Calu3 (cell line): ENCODE data around the gene LHFPL6. TPM values are rescaled to one million over a fixed set of nuclear protein-coding genes. Genes with fewer than 3 reads are reported as not detected.

Experiments used
- BruUV-seq: library from RNA; stranded (reverse); fragments of 400-500 nt; replicated peaks from 2 replicates; lab custom pipeline; 2021; lab: Mats Ljungman, UMichigan
- CTCF ChIA-PET: fragments of 300-600 bp; sonication (Branson Sonifier 250); formaldehyde crosslinking; loops from one replicate; lab custom pipeline; 2022; ENCODE audit warnings: antibody characterized with exemption; lab: Charles Lee
- DNase-seq: peaks from one replicate; pipeline ENCODE4 v3.0.0; 2022
- H3K27ac Mint-ChIP-seq: one replicate; pipeline ENCODE4 v1.8.0; 2022; ENCODE audit warnings: mixed read lengths; ENCODE audit not compliant: unreplicated experiment
- H3K27me3 Mint-ChIP-seq: one replicate; pipeline ENCODE4 v1.8.0; 2022; ENCODE audit warnings: mixed read lengths; ENCODE audit not compliant: unreplicated experiment
- H3K36me3 Mint-ChIP-seq: one replicate; pipeline ENCODE4 v1.8.0; 2022; ENCODE audit warnings: mild to moderate bottlenecking, moderate library complexity, mixed read lengths; ENCODE audit not compliant: insufficient read depth, unreplicated experiment
- H3K4me1 Mint-ChIP-seq: one replicate; pipeline ENCODE4 v1.8.0; 2022; ENCODE audit warnings: mild to moderate bottlenecking, low read depth, mixed read lengths; ENCODE audit not compliant: unreplicated experiment
- H3K4me3 Mint-ChIP-seq: one replicate; pipeline ENCODE4 v1.8.0; 2022; ENCODE audit warnings: mild to moderate bottlenecking, low read depth, moderate library complexity, mixed read lengths; ENCODE audit not compliant: unreplicated experiment
- H3K9me3 Mint-ChIP-seq: one replicate; pipeline ENCODE4 v1.8.0; 2022; ENCODE audit warnings: low read depth, mixed read lengths; ENCODE audit not compliant: unreplicated experiment
- intact Hi-C: fragments of 100-400 bp; cut with micrococcal nuclease; formaldehyde crosslinking; loops from one replicate; pipeline ENCODE4 v1.10.0; 2022; ENCODE audit not compliant: unreplicated experiment
- total RNA-seq: library from RNA; stranded (reverse); gene quantifications from 2 replicates; pipeline ENCODE4 v1.2.3, GENCODE V29; 2022
- TF ChIP-seq, protein P1 (sequence below): fragments of 200-600 bp; IDR thresholded peaks from one replicate; pipeline ENCODE4 v1.8.0; 2022; ENCODE audit warnings: antibody characterized with exemption; ENCODE audit not compliant: unreplicated experiment

The LHFPL6 gene
- total RNA-seq, 1 experiment from 2014 or later, result not detected

DNA sequence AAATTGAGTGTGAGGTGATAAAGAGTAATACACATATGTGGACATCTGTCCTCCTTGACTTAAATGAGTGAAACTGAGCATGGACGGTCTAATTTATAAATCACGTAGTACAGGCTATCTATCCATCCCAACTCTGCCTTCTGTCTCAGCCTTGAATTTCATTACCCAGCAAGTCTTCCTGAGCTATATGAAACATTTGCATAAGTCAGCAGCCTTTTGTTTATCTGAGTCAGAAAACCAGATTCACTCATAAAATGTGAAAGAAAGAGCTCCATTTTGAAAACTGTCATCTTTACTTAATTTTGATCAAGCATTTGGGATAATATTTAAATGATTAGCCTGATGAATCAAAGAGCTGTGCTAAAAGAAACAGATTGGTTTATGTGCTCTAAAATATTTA is 197.9 kb downstream of the LHFPL6 start:
- TF ChIP-seq, protein P1, sequence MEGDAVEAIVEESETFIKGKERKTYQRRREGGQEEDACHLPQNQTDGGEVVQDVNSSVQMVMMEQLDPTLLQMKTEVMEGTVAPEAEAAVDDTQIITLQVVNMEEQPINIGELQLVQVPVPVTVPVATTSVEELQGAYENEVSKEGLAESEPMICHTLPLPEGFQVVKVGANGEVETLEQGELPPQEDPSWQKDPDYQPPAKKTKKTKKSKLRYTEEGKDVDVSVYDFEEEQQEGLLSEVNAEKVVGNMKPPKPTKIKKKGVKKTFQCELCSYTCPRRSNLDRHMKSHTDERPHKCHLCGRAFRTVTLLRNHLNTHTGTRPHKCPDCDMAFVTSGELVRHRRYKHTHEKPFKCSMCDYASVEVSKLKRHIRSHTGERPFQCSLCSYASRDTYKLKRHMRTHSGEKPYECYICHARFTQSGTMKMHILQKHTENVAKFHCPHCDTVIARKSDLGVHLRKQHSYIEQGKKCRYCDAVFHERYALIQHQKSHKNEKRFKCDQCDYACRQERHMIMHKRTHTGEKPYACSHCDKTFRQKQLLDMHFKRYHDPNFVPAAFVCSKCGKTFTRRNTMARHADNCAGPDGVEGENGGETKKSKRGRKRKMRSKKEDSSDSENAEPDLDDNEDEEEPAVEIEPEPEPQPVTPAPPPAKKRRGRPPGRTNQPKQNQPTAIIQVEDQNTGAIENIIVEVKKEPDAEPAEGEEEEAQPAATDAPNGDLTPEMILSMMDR, result no peak
- H3K36me3 Mint-ChIP-seq, result no peaks in the 10 kb centered on the region
- CTCF ChIA-PET, result no interaction called here
- no peaks in the 10 kb centered on the region for H3K9me3 Mint-ChIP-seq
- H3K4me1 Mint-ChIP-seq, result no peaks in the 10 kb centered on the region
- no peak for DNase-seq
- intact Hi-C loops, result no loop called here
- H3K27ac Mint-ChIP-seq, result no peak overlapping the region
- no peaks in the 10 kb centered on the region for H3K27me3 Mint-ChIP-seq
- BruUV-seq, result no TSS peak
- H3K4me3 Mint-ChIP-seq, result no peak overlapping the region

DNA sequence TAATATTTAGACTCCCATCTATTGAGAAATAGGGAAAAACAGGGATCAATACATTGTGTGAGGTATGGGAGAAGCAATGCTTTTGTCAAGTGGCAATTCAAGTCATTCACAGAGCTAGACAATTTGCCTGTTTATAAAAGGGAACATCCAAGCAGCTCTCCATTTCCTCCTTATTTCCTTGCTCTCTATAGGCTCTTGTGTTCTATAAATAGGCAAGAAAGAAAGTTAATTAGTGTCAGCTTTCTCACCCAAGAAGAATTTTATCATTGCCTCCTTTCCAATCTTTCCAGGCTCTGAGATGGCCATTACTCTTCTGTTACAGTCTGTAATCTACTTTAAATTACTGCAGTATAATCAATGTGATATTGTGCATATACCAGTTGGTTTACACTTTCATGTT is 199.9 kb downstream of the LHFPL6 start:
- TF ChIP-seq, protein P1, result no peak
- CTCF ChIA-PET, result no interaction called here
- Mint-ChIP-seq H3K4me1 (no peaks in the 10 kb centered on the region), H3K4me3 (no peak overlapping the region), H3K9me3 (no peaks in the 10 kb centered on the region), H3K36me3 (no peaks in the 10 kb centered on the region), H3K27me3 (no peaks in the 10 kb centered on the region), H3K27ac (no peak overlapping the region)
- no peak for DNase-seq
- no TSS peak for BruUV-seq
- intact Hi-C loops, result no loop called here

DNA sequence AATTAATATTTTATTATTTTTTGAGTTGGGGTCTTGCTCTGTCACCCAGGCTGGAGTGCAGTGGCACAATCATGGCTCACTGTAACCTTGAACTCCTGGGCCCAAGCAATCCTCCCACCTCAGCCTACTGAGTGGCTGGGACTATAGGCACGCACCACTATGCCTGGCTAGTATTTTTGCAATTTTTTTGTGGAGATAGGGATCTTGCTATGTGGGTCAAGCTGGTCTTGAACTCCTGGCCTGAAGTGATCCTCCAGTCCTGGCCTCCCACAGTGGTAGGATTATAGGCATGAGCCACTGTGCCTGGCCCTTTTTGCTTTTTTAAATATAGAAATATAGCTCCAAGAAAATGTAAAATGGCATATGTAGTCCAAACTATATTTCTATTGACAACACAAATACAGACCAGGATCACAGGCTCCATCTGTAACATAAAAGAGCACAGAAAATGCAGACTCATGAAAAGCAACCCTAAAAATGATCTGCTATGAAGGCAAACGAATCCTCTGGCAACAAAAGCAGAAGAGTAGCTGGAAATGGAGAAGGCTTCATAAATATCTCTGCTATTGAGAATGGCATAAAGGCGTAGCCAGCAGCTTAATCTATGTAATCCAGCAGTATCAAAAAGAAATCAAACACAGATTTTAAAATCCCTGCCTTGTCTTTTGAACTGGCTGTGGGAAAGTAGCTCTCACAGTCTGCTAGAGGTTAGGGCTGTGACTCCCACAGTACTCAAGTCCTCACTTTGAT is 200.6 kb downstream of the LHFPL6 start:
- DNase-seq, result no peak
- CTCF ChIA-PET, result no interaction called here
- no peaks in the 10 kb centered on the region for H3K4me1 Mint-ChIP-seq
- H3K27ac Mint-ChIP-seq, result no peak overlapping the region
- intact Hi-C loops, result no loop called here
- H3K9me3 Mint-ChIP-seq, result no peaks in the 10 kb centered on the region
- BruUV-seq, result no TSS peak
- TF ChIP-seq, protein P1, result no peak
- no peaks in the 10 kb centered on the region for H3K36me3 Mint-ChIP-seq
- H3K27me3 Mint-ChIP-seq, result peaks cover 3% of the 10 kb centered on the region
- no peak overlapping the region for H3K4me3 Mint-ChIP-seq

DNA sequence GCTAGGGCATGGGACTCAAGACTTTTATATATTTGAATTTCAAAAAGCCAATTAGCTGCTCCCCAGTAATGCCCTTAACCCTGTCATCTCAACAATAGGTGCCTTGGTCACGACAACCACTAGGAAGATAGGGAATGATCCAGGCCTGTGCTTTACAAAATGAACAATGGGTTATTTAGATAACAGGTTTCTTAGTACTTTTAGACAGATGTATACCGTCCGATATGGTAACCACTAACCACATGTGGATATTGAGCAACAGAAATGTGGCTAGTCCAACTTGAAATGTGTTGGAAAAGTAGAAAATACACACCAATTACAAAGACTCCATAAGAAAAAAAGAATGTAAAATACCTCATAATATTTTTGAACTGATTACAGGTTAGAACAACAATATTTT is 201.2 kb downstream of the LHFPL6 start:
- Mint-ChIP-seq H3K4me3 (no peak overlapping the region), H3K4me1 (no peaks in the 10 kb centered on the region), H3K27me3 (peaks cover 10% of the 10 kb centered on the region), H3K36me3 (no peaks in the 10 kb centered on the region), H3K9me3 (no peaks in the 10 kb centered on the region), H3K27ac (no peak overlapping the region)
- no peak for DNase-seq
- TF ChIP-seq, protein P1, result no peak
- CTCF ChIA-PET, result no interaction called here
- intact Hi-C loops, result no loop called here
- no TSS peak for BruUV-seq
